Fibroblast of villous mesenchyme (primary cell): ENCODE data around the gene USP36. TPM values are rescaled to one million over a fixed set of nuclear protein-coding genes. Genes with fewer than 3 reads are reported as not detected.
"Not testable (repeated sequence)": the region's sequence is repeated elsewhere in the genome, so short reads cannot be mapped to it uniquely, and the experiment has no call there.

Source experiments
- DNase-seq: peaks from one replicate; pipeline ENCODE4 v3.0.0-alpha.2; 2010; ENCODE audit warnings: low read depth
- H3K4me3 ChIP-seq: 2 replicates; pipeline ENCODE4 v1.5.1; 2011; ENCODE audit warnings: low read depth, mild to moderate bottlenecking, low read length
- CTCF ChIP-seq: IDR thresholded peaks from 2 replicates; pipeline ENCODE4 v1.5.1; 2012; ENCODE audit warnings: low read depth, mild to moderate bottlenecking, low read length; ENCODE audit not compliant: insufficient read depth
- total RNA-seq: library from RNA; depleted of rRNA; stranded (reverse); fragments of >200 nt; gene quantifications from 2 replicates; pipeline ENCODE4 v1.2.3, GENCODE V29; 2012

The USP36 gene
- total RNA-seq, 1 donor: 32.4 TPM

GRCh38 chr17:78781104-78781892 is 59.3 kb downstream of the USP36 start:
- peak; percentile 29 for DNase-seq
- peak overlapping the region; percentile 79 for H3K4me3 ChIP-seq
- TF ChIP-seq CTCF: no peak

GRCh38 chr17:78780335-78780734 is 60.3 kb downstream of the USP36 start:
- DNase-seq: no peak
- no peak overlapping the region for H3K4me3 ChIP-seq
- TF ChIP-seq CTCF: no peak

- no peak overlapping the region for H3K4me3 ChIP-seq
- TF ChIP-seq CTCF: no peak
- DNase-seq: no peak
Observed at GRCh38 chr17:78779850-78780249, 60.8 kb downstream of the USP36 start.

GRCh38 chr17:78779286-78779651 is 61.3 kb downstream of the USP36 start:
- not testable (repeated sequence) for H3K4me3 ChIP-seq, DNase-seq

GRCh38 chr17:78777881-78778280 is 62.7 kb downstream of the USP36 start:
- DNase-seq: no peak
- TF ChIP-seq CTCF: no peak
- no peak overlapping the region for H3K4me3 ChIP-seq

GRCh38 chr17:78774956-78775571 is 65.5 kb downstream of the USP36 start:
- DNase-seq: no peak
- no peak for TF ChIP-seq CTCF
- H3K4me3 ChIP-seq: no peak overlapping the region

GRCh38 chr17:78774453-78774852 is 66.2 kb downstream of the USP36 start:
- TF ChIP-seq CTCF: no peak
- no peak overlapping the region for H3K4me3 ChIP-seq
- no peak for DNase-seq
